ENCODE data around the gene NR2C2AP.
"Not testable (repeated sequence)": the region's sequence is repeated elsewhere in the genome, so short reads cannot be mapped to it uniquely, and the experiment has no call there.

NR2C2AP gene

DNA sequence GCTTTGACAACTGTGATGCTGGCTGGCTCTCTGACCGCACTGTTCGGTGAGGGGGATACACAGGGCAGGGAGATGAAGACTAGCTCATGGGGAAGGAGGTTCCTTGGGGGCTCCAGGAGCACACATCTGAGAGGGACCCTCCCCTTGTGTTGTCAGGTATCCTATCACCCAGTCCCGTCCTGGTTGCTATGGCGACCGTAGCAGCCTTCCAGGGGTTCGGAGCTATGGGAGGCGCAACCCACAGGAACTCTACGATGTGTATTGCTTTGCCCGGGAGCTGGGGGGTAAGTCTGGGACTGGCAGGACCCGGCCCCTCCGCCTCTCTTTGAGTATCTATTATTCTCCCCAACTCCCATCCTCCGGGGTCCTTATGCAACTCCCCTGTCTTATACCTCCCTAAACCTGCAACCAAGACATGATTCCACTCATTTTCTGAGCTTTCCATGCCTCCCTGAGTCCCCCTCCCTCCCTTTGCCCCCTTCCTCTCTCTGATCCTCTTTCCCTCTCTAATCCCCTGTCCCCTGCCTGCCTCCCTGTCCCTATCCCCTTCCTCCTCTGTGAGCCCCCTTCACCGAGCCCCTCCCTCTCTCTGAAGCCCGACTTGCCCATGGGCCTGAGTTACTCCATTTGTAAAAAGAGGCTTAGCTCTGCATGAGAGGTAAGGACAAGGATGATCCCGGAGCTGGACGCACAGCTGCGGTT is 21.1 kb upstream of the NR2C2AP start:
- H3K27me3 Mint-ChIP-seq: peaks cover 54% of the 10 kb centered on the region
- no peak overlapping the region for H3K27ac Mint-ChIP-seq
- peak overlapping the region; percentile 29 for H3K4me3 Mint-ChIP-seq
- H3K36me3 Mint-ChIP-seq: no peaks in the 10 kb centered on the region
- no peaks in the 10 kb centered on the region for H3K9me3 Mint-ChIP-seq
- ATAC-seq: no peak
- peaks cover 14% of the 10 kb centered on the region for H3K4me1 Mint-ChIP-seq

- no peak overlapping the region for H3K27ac Mint-ChIP-seq
- H3K4me3 Mint-ChIP-seq: no peak overlapping the region
- ATAC-seq: no peak
- H3K36me3 Mint-ChIP-seq: no peaks in the 10 kb centered on the region
- no peaks in the 10 kb centered on the region for H3K9me3 Mint-ChIP-seq
- H3K4me1 Mint-ChIP-seq: peaks cover 14% of the 10 kb centered on the region
- peaks cover 54% of the 10 kb centered on the region for H3K27me3 Mint-ChIP-seq
Measured at GRCh38 chr19:19223636-19224035, 20.4 kb upstream of the NR2C2AP start.

DNA sequence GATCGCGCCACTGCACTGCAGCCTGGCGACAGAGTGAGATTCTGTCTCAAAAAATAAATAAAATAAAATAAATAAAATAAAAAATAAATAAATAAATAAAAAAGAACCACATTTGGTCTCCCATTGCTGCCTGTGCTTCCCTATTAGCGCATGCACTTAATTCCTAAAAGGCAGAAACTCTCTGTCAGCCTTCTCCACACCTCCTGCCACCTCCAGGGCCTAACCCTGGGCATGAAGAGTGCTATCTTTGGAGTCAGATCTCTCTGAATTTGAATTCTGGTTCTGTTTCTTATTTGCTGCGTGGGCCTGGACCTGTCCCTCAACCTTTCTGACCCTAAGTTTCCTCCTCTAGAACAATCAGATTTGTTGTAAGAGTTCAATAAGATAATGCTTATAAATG is 19.8 kb upstream of the NR2C2AP start:
- Mint-ChIP-seq H3K36me3 (no peaks in the 10 kb centered on the region), H3K27me3 (peaks cover 49% of the 10 kb centered on the region), H3K27ac (no peak overlapping the region), H3K4me1 (peaks cover 14% of the 10 kb centered on the region), H3K9me3 (no peaks in the 10 kb centered on the region), H3K4me3 (no peak overlapping the region)
- no peak for ATAC-seq

DNA sequence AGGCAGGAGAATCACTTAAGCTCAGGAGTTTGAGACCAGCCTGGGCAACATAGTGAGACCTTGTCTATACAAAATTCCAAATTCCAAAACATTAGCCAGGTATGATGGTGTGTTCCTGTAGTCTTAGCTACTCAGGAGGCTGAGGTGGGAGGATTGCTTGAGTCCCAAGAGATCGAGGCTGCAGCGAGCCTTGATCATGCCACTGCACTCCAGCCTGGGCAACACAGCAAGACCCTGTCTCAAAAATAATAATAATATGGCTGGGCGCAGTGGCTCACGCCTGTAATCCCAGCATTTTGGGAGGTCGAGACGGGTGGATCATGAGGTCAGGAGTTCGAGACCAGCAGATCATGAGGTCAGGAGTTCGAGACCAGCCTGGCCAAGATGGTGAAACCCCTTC is 17.8 kb upstream of the NR2C2AP start:
- not testable (repeated sequence) for H3K4me3 Mint-ChIP-seq, H3K36me3 Mint-ChIP-seq, H3K9me3 Mint-ChIP-seq, H3K27ac Mint-ChIP-seq, ATAC-seq
- H3K4me1 Mint-ChIP-seq: peaks cover 21% of the 10 kb centered on the region
- peaks cover 46% of the 10 kb centered on the region for H3K27me3 Mint-ChIP-seq

- peaks cover 47% of the 10 kb centered on the region for H3K27me3 Mint-ChIP-seq
Measured at GRCh38 chr19:19218911-19219310, 15.7 kb upstream of the NR2C2AP start.

DNA sequence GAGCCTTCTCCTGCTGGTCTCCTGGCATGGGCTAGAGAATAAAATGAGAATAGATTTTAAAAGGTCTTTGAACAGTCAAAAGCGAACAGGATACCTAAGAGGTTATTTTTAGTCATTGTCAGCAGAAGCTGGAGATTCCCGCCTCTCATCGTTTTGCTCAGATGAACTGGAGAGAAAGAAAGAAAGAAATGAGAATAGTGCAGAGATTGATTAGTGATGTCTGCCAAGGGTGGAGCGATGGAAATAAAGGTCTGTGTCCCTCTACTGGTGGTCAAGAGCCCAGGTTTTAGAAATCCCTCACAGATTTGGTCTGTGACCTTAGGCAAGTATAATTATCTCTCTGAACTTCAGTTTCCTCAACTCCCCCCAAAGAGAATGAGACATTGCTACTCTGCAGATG is 13.9 kb upstream of the NR2C2AP start:
- Mint-ChIP-seq H3K27ac (no peak overlapping the region), H3K27me3 (peaks cover 65% of the 10 kb centered on the region), H3K9me3 (peaks cover 3% of the 10 kb centered on the region), H3K4me1 (peaks cover 23% of the 10 kb centered on the region), H3K4me3 (no peak overlapping the region), H3K36me3 (no peaks in the 10 kb centered on the region)
- ATAC-seq: no peak

More at GRCh38 chr19:19218911-19219310, 15.7 kb upstream of the NR2C2AP start:
- Mint-ChIP-seq H3K4me1 (peaks cover 14% of the 10 kb centered on the region), H3K36me3 (no peaks in the 10 kb centered on the region), H3K27ac (no peak overlapping the region), H3K4me3 (no peak overlapping the region), H3K9me3 (peaks cover 3% of the 10 kb centered on the region)
- ATAC-seq: no peak

GRCh38 chr19:19215792-19216191 is 12.6 kb upstream of the NR2C2AP start:
- peaks cover 3% of the 10 kb centered on the region for H3K9me3 Mint-ChIP-seq
- peaks cover 76% of the 10 kb centered on the region for H3K27me3 Mint-ChIP-seq
- H3K27ac Mint-ChIP-seq: no peak overlapping the region
- ATAC-seq: no peak
- peaks cover 23% of the 10 kb centered on the region for H3K4me1 Mint-ChIP-seq
- no peak overlapping the region for H3K4me3 Mint-ChIP-seq
- H3K36me3 Mint-ChIP-seq: no peaks in the 10 kb centered on the region

GRCh38 chr19:19214892-19215291 is 11.7 kb upstream of the NR2C2AP start:
- no peak for ATAC-seq
- no peak overlapping the region for H3K4me3 Mint-ChIP-seq
- peaks cover 84% of the 10 kb centered on the region for H3K27me3 Mint-ChIP-seq
- peaks cover 3% of the 10 kb centered on the region for H3K9me3 Mint-ChIP-seq
- H3K27ac Mint-ChIP-seq: no peak overlapping the region
- no peaks in the 10 kb centered on the region for H3K36me3 Mint-ChIP-seq
- H3K4me1 Mint-ChIP-seq: peaks cover 23% of the 10 kb centered on the region

DNA sequence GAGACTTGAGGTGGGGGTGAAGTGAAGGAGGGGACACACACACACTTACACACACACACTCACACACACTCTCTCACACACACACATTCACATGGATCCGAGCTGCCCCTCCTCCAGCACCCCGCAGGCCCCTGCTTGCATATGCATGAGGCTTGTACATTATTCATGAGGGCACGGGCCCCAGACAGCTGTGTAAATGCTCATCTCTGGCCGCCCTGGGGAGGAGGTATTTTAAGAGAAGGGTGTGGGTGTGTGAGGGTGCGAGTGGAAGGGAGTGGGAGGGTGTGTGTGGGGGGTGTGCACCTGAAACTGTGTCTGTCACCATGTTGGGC is 10.9 kb upstream of the NR2C2AP start:
- no peak overlapping the region for H3K4me3 Mint-ChIP-seq
- peaks cover 89% of the 10 kb centered on the region for H3K27me3 Mint-ChIP-seq
- peaks cover 23% of the 10 kb centered on the region for H3K4me1 Mint-ChIP-seq
- peaks cover 3% of the 10 kb centered on the region for H3K9me3 Mint-ChIP-seq
- H3K27ac Mint-ChIP-seq: no peak overlapping the region
- no peaks in the 10 kb centered on the region for H3K36me3 Mint-ChIP-seq
- no peak for ATAC-seq

DNA sequence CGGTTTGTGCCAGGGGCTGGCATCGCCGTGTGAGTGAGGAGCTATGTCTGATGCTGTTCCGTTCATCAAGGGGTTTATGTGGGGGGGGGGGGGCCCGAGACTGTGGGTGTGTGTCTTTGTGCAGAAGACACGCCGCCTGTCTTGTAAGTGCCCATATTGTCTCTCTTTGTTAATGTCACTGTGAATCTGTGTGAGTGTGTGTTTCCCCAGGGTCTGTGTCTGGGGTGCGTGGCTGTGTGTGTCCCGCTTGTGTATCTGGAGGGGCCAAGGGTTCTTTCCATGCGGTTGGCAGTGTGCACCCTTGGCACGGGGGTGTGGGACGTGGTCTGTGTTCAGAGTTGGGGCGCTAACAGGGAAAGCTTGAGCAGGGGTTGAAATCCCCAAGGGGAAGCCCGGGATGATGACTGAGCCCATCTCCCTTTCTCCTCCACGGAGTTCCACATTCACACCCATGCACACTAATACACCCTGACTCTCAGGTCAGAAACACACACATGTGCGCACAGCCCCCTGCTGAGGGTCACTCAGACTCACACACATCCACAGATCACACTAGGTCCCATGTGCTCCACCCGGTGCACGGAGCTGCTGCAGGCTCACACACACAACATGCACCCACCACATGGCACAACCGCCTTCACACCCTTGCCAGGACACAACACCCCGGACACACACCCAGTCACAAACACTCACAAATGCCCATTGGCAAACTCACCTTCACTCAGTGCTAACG is 10.4 kb upstream of the NR2C2AP start:
- H3K27me3 Mint-ChIP-seq: peaks cover 85% of the 10 kb centered on the region

GRCh38 chr19:19212916-19213315 is 9.7 kb upstream of the NR2C2AP start:
- ATAC-seq: no peak

More for the DNA sequence above, 10.4 kb upstream of the NR2C2AP start:
- ATAC-seq: no peak
- peaks cover 23% of the 10 kb centered on the region for H3K4me1 Mint-ChIP-seq
- no peak overlapping the region for H3K27ac Mint-ChIP-seq
- H3K4me3 Mint-ChIP-seq: no peak overlapping the region
- no peaks in the 10 kb centered on the region for H3K36me3 Mint-ChIP-seq
- peaks cover 3% of the 10 kb centered on the region for H3K9me3 Mint-ChIP-seq

DNA sequence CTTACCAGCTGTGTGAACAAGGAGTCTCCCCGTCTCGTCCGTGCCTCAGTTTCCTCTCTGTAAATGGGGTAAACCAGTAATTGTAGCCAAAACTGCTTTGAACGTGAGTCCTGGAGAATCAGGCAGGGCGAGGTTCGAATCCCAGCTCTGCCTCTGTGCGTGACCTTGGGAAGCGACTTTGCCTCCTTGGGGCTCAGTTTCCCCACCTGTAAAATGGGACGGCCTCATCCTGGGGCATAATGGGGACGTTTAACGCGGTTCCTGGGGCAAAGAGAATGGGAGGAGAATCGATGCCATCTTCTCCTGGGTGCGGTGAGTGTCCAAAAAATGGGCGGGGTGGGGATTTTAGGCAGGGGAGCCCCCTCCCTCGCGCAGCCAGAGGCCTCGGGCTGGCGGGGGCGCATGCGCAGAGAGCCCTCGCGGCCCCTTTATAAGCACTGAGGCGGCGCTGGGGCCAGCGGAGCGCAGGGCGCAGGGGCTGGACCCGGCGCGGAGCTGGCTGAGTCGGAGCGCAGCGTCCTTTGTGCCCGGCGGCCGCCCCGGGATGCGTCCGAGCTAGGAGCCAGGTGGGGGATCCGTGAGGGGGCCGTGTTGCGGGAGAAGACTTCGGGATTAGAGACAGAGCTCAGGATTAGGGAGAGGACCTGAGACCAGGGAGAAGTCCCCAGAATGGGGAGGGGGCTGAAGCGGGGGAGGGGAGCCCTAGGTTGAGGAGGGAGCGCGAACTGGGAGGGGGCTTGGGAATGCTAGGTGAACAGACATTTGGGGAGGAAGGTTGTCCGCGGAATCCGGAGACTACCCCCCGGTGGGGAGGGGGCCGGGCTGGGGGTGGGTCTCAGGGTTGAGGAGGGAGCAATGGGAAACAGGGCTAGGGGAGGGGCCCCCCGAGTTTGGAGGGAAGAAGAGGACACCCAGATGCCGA is 8.5 kb upstream of the NR2C2AP start, which contains the start of gene NCAN:
TSS of gene NCAN (plus strand) at position 460 of the 922 bp plus-strand sequence. CDS start 4,996 bp downstream, outside the sequence.
- Mint-ChIP-seq H3K36me3 (no peaks in the 10 kb centered on the region), H3K4me3 (no peak within 1 kb of the TSS), H3K9me3 (peaks cover 9% of the 10 kb centered on the region), H3K27ac (no peak within 1 kb of the TSS), H3K4me1 (peaks cover 31% of the 10 kb centered on the region), H3K27me3 (peaks cover 87% of the 10 kb centered on the region)
- no peak for ATAC-seq

More at GRCh38 chr19:19212916-19213315, 9.7 kb upstream of the NR2C2AP start:
- Mint-ChIP-seq H3K4me1 (peaks cover 24% of the 10 kb centered on the region), H3K9me3 (peaks cover 3% of the 10 kb centered on the region), H3K4me3 (no peak overlapping the region), H3K27ac (no peak overlapping the region), H3K27me3 (peaks cover 85% of the 10 kb centered on the region), H3K36me3 (no peaks in the 10 kb centered on the region)

- peaks cover 9% of the 10 kb centered on the region for H3K9me3 Mint-ChIP-seq
- H3K4me1 Mint-ChIP-seq: peaks cover 36% of the 10 kb centered on the region
- no peak overlapping the region for H3K27ac Mint-ChIP-seq
- peak; percentile 28 for ATAC-seq
- no peak overlapping the region for H3K4me3 Mint-ChIP-seq
- H3K36me3 Mint-ChIP-seq: no peaks in the 10 kb centered on the region
- H3K27me3 Mint-ChIP-seq: peaks cover 80% of the 10 kb centered on the region
Measured at GRCh38 chr19:19209372-19209771, 6.2 kb upstream of the NR2C2AP start.

- no peak for ATAC-seq
- no peaks in the 10 kb centered on the region for H3K36me3 Mint-ChIP-seq
- H3K27ac Mint-ChIP-seq: no peak overlapping the region
- peaks cover 33% of the 10 kb centered on the region for H3K4me1 Mint-ChIP-seq
- H3K9me3 Mint-ChIP-seq: peaks cover 9% of the 10 kb centered on the region
- H3K4me3 Mint-ChIP-seq: no peak overlapping the region
- peaks cover 65% of the 10 kb centered on the region for H3K27me3 Mint-ChIP-seq
Measured at GRCh38 chr19:19207637-19208572, 4.7 kb upstream of the NR2C2AP start.

Measured in stimulated activated memory B cell treated with anti-CD40 and anti-IgM and Interleukin-4, amounts not matched to agents 10 μg/mL and 1 μg/mL and 100 μg/mL, for 72 hours (primary cell).